CD14-positive monocyte (primary cell): ENCODE results near the gene COL24A1. TPM values are rescaled to one million over a fixed set of nuclear protein-coding genes. Genes with fewer than 3 reads are reported as not detected.

Experiments
- DNase-seq, 3 donors: peaks; one replicate each; pipeline ENCODE4 v3.0.0-alpha.2; 2011 to 2022
- H2AFZ ChIP-seq: 2 replicates; pipeline ENCODE4 v1.6.0; 2012; ENCODE audit warnings: mild to moderate bottlenecking, low read depth, low read length, inconsistent platforms; ENCODE audit not compliant: insufficient read depth, poor library complexity, severe bottlenecking
- H3K27ac ChIP-seq, 2 donors: 1 replicate in 1 of 2; 2 replicates in 1 of 2; pipeline ENCODE4 v1.5.1; 2012 to 2013; ENCODE audit warnings: low read length in 2 of 2, control low read depth in 1 of 2, inconsistent platforms in 1 of 2, low read depth in 1 of 2, mild to moderate bottlenecking in 1 of 2
- H3K27me3 ChIP-seq, 2 donors: one replicate each; pipeline versions ENCODE4 v1.6.0 to v1.6.1; 2011 to 2013; ENCODE audit warnings: low read length in 2 of 2; ENCODE audit not compliant: control insufficient read depth in 2 of 2, insufficient read depth in 2 of 2
- H3K36me3 ChIP-seq, 2 donors: replicated peaks in 1 of 2; 1 replicate in 1 of 2; 2 replicates in 1 of 2; pipeline versions ENCODE4 v1.5.1 to v1.6.1; 2012 to 2013; ENCODE audit warnings: low read length in 2 of 2, control low read depth in 1 of 2, inconsistent platforms in 1 of 2, mild to moderate bottlenecking in 1 of 2; ENCODE audit not compliant: insufficient read depth in 2 of 2, control insufficient read depth in 1 of 2
- H3K4me1 ChIP-seq, 2 donors: 1 replicate in 1 of 2; 2 replicates in 1 of 2; pipeline versions ENCODE4 v1.5.1 to v1.6.1; 2012 to 2013; ENCODE audit warnings: low read length in 2 of 2, control low read depth in 1 of 2, inconsistent platforms in 1 of 2, mild to moderate bottlenecking in 1 of 2, moderate library complexity in 1 of 2; ENCODE audit not compliant: insufficient read depth in 2 of 2, control insufficient read depth in 1 of 2
- H3K4me2 ChIP-seq: replicated peaks from 2 replicates; pipeline ENCODE3; 2012; ENCODE audit warnings: low read length, moderate library complexity, mild to moderate bottlenecking; ENCODE audit not compliant: poor library complexity, severe bottlenecking; ENCODE audit errors: extremely low read depth
- H3K4me3 ChIP-seq, 3 experiments: fragments of 200-600 bp in 1 of 3; sonication (generic) in 1 of 3; replicated peaks in 1 of 3; 1 replicate in 2 of 3; 2 replicates in 1 of 3; pipeline ENCODE4 v1.5.1; 2011 to 2013; ENCODE audit warnings: low read length in 3 of 3, mild to moderate bottlenecking in 3 of 3, control low read depth in 2 of 3, low read depth in 2 of 3, inconsistent platforms in 1 of 3, moderate library complexity in 1 of 3
- H3K79me2 ChIP-seq: 2 replicates; pipeline ENCODE4 v1.6.0; 2012; ENCODE audit warnings: mild to moderate bottlenecking, control low read depth, inconsistent platforms, low read length, moderate library complexity; ENCODE audit not compliant: insufficient read depth
- H3K9ac ChIP-seq: 2 replicates; pipeline ENCODE4 v1.6.0; 2017; ENCODE audit warnings: low read length, mild to moderate bottlenecking; ENCODE audit not compliant: insufficient read depth, poor library complexity, severe bottlenecking
- H3K9me3 ChIP-seq, 2 donors: replicated peaks in 1 of 2; 1 replicate in 1 of 2; 2 replicates in 1 of 2; pipeline versions ENCODE4 v1.5.1 to v1.6.1; 2012 to 2013; ENCODE audit warnings: low read length in 2 of 2, control low read depth in 1 of 2; ENCODE audit not compliant: control insufficient read depth in 1 of 2, insufficient read depth in 1 of 2
- H4K20me1 ChIP-seq: 2 replicates; pipeline ENCODE4 v1.6.0; 2012; ENCODE audit warnings: mild to moderate bottlenecking, low read length, control low read depth, moderate library complexity; ENCODE audit not compliant: insufficient read depth
- H3K27ac Mint-ChIP-seq, 7 donors: one replicate each; pipeline ENCODE4 v1.8.0; 2020; ENCODE audit warnings: mild to moderate bottlenecking in 7 of 7, mixed read lengths in 7 of 7, moderate library complexity in 6 of 7, inconsistent platforms in 2 of 7
- H3K27me3 Mint-ChIP-seq, 3 donors: one replicate each; pipeline ENCODE4 v1.8.0; 2021 to 2022; ENCODE audit warnings: low read depth in 3 of 3, mild to moderate bottlenecking in 3 of 3, mixed read lengths in 3 of 3, moderate library complexity in 3 of 3, inconsistent platforms in 1 of 3
- H3K36me3 Mint-ChIP-seq, 2 donors: one replicate each; pipeline ENCODE4 v1.8.0; 2020; ENCODE audit warnings: mixed read lengths in 2 of 2, inconsistent platforms in 1 of 2, mild to moderate bottlenecking in 1 of 2
- H3K4me1 Mint-ChIP-seq: one replicate; pipeline ENCODE4 v1.8.0; 2020; ENCODE audit warnings: mild to moderate bottlenecking, mixed read lengths
- H3K4me3 Mint-ChIP-seq, 2 donors: one replicate each; pipeline ENCODE4 v1.8.0; 2020; ENCODE audit warnings: mild to moderate bottlenecking in 2 of 2, mixed read lengths in 2 of 2, moderate library complexity in 1 of 2
- H3K9me3 Mint-ChIP-seq, 7 donors: one replicate each; pipeline ENCODE4 v1.8.0; 2020 to 2022; ENCODE audit warnings: mixed read lengths in 7 of 7, mild to moderate bottlenecking in 6 of 7, moderate library complexity in 6 of 7, inconsistent platforms in 2 of 7
- WGBS: methylation state at CpG from one replicate; pipeline ENCODE4 v1.1.5; 2013; ENCODE audit warnings: missing lambda C conversion rate; ENCODE audit not compliant: insufficient coverage; 5-methylcytosine and 5-hydroxymethylcytosine counted together
- intact Hi-C, 2 donors: fragments of 100-400 bp; cut with micrococcal nuclease; formaldehyde crosslinking; loops; one replicate each; pipeline versions ENCODE4 v1.15.0 to v1.15.1; 2023
- polyA plus RNA-seq, 3 donors: library from polyadenylated mRNA; depleted of rRNA in 1 of 3; unstranded in 2 of 3; stranded (reverse) in 1 of 3; fragments of 300-500 nt in 2 of 3; fragments of >200 nt in 1 of 3; fragmentation: Illumina TruSeq in 2 of 3; gene quantifications; 1 replicate in 2 of 3; 2 replicates in 1 of 3; pipeline ENCODE4 v1.2.3, GENCODE V29; 2012 to 2021
- TF ChIP-seq, protein P1 (sequence below): fragments of 200-600 bp; IDR thresholded peaks from one replicate; pipeline ENCODE4 v1.8.0; 2022; ENCODE audit warnings: antibody characterized with exemption, mild to moderate bottlenecking

The COL24A1 gene
- polyA plus RNA-seq, 3 donors, result 0.05 to 0.13 TPM; not detected in 1

DNA sequence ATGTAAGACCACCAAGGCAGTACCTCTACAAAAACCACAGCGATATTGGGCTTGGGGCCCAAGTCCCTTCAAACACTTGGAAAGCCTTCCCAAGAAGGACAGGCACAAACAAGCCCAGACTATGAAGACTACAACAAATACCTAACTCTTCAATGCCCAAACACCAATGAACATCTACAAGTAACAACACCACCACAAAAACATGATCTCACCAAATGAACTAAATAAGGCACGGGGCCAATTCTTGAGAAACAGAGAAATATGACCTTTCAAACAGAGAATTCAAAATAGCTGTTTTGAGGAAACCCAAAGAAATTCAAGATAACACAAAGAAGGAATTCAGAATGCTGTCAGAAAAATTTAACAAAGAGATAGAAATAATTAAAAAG, 86.8 kb downstream of the COL24A1 start:
- H3K27ac Mint-ChIP-seq, result no peak overlapping the region
- no peaks in the 10 kb centered on the region for H3K36me3 ChIP-seq

DNA sequence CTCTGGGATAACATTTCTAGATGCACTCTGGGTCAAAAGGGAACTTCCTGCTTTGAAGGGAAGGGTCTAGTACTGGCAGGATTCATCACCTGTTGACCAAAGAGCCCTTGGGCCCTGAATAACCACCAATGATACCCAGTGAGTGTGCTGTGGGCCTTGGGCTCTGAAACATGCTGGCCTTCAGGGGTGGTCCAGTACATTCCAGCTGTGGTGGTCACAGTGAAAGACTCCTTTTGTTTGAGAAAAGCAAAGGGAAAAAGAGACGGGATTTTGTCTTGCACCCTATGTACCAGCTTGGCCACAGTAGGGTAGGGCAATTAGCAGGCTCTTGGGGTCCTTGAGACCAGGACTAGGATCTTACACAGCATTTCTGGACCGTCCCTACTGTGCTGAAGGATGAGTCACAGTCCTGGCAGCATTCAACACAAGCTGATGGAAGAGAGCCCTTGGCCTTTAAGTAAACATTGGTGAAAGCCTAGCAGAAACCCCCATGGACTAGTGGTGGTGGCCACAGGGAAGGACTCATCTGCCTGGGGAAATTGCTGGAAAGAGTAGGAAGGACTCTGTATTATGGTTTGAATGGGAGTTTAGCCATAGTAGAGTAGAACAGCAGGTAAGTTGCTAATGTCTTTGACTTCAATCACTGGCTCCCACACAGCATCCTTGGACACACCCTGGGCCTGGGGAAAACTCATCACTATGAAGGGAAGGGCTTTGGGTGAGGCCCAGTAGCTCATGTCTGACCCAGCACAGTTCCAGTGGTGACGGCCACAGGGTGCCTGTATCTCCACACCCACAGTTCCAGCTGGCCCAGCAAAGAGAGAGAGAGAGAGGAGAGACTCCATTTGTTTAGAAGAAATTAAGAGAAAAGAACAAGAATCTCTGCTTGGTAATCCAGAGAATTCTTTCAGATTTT, 87.5 kb downstream of the COL24A1 start:
- Mint-ChIP-seq H3K4me3 (no peak overlapping the region), H3K27me3 (peaks cover 0 to 1% (median 0%) of the 10 kb centered on the region in 3 donors), H3K4me1 (no peaks in the 10 kb centered on the region), H3K9me3 (peaks cover 0 to 8% (median 3%) of the 10 kb centered on the region in 7 donors), H3K27ac (no peak overlapping the region), H3K36me3 (no peaks in the 10 kb centered on the region)
- Histone ChIP-seq H3K4me3 (no peak overlapping the region), H3K9me3 (no peaks in the 10 kb centered on the region), H3K79me2 (no peaks in the 10 kb centered on the region), H4K20me1 (no peaks in the 10 kb centered on the region), H3K4me1 (no peaks in the 10 kb centered on the region), H3K4me2 (no peak overlapping the region), H3K27ac (no peak overlapping the region), H3K27me3 (no peaks in the 10 kb centered on the region), H3K9ac (no peak overlapping the region), H2AFZ (no peak overlapping the region), H3K36me3 (no peaks in the 10 kb centered on the region)
- TF ChIP-seq, protein P1, sequence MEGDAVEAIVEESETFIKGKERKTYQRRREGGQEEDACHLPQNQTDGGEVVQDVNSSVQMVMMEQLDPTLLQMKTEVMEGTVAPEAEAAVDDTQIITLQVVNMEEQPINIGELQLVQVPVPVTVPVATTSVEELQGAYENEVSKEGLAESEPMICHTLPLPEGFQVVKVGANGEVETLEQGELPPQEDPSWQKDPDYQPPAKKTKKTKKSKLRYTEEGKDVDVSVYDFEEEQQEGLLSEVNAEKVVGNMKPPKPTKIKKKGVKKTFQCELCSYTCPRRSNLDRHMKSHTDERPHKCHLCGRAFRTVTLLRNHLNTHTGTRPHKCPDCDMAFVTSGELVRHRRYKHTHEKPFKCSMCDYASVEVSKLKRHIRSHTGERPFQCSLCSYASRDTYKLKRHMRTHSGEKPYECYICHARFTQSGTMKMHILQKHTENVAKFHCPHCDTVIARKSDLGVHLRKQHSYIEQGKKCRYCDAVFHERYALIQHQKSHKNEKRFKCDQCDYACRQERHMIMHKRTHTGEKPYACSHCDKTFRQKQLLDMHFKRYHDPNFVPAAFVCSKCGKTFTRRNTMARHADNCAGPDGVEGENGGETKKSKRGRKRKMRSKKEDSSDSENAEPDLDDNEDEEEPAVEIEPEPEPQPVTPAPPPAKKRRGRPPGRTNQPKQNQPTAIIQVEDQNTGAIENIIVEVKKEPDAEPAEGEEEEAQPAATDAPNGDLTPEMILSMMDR, result no peak
- intact Hi-C loops, result no loop called here
- DNase-seq, result no peak
- 75% methylated on average over 2 of the region's 3 CpGs for WGBS

More for the DNA sequence above, 86.8 kb downstream of the COL24A1 start:
- H3K4me1 Mint-ChIP-seq, result no peaks in the 10 kb centered on the region
- Histone ChIP-seq H3K9me3 (no peaks in the 10 kb centered on the region), H4K20me1 (no peaks in the 10 kb centered on the region), H3K4me3 (no peak overlapping the region), H3K4me1 (no peaks in the 10 kb centered on the region), H3K4me2 (no peak overlapping the region), H3K9ac (no peak overlapping the region), H2AFZ (no peak overlapping the region), H3K27ac (no peak overlapping the region), H3K27me3 (no peaks in the 10 kb centered on the region), H3K79me2 (no peaks in the 10 kb centered on the region)
- no peak overlapping the region for H3K4me3 Mint-ChIP-seq
- no peak for DNase-seq
- H3K27me3 Mint-ChIP-seq, result peaks cover 0 to 1% (median 0%) of the 10 kb centered on the region in 3 donors
- 100% methylated on average over 1 of the region's 2 CpGs for WGBS
- TF ChIP-seq, protein P1, result no peak
- intact Hi-C loops, result no loop called here
- no peaks in the 10 kb centered on the region for H3K36me3 Mint-ChIP-seq
- peaks cover 0 to 11% (median 3%) of the 10 kb centered on the region in 7 donors for H3K9me3 Mint-ChIP-seq
